Body of pancreas (tissue), 4 donors: Measurements from ENCODE around the gene PLCB1.

ENCODE experiments used
- CTCF ChIP-seq, 7 experiments: fragments of 450-650 bp in 4 of 7; fragments of 200-600 bp in 3 of 7; sonication (generic) in 3 of 7; IDR thresholded peaks; one replicate each; pipeline ENCODE4 v1.5.1; 2016 to 2019; ENCODE audit warnings: antibody characterized with exemption in 7 of 7
- POLR2A ChIP-seq, 3 donors: fragments of 450-650 bp; IDR thresholded peaks; one replicate each; pipeline ENCODE4 v1.6.1; 2016; ENCODE audit warnings: antibody characterized with exemption in 3 of 3, mild to moderate bottlenecking in 2 of 3

- TF ChIP-seq CTCF (IDR thresholded peaks at IDR 0.05): no peak
- no peak for TF ChIP-seq POLR2A (IDR thresholded peaks at IDR 0.05)
Observed at GRCh38 chr20:8144282-8145245, 12.5 kb downstream of the PLCB1 start.
